ENCODE data around the gene PEAK1.

DNA sequence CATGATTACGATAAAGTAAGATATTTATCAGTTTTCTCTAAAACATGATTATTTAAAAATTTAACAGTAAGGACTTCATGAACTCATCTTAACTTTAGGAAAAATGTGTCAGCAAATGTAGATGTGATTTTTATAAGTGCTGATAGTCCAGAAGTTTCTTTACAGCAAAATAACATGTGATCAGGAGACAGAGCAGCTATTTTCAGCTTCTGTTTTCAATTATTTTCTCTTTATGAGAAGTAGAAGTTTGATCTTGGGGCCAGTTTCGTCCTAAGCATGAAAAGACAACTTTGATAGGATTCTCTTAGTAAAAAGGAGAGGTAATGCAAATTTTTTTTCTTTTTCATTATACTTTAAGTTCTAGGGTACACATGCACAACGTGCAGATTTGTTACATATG lies 252.5 kb downstream of the PEAK1 start:
- TF ChIP-seq CTCF (conservative IDR thresholded peaks at IDR 0.05) (no peak), ZFX (IDR thresholded peaks at IDR 0.05) (no peak)
